ENCODE data around the gene SERP2.

DNA sequence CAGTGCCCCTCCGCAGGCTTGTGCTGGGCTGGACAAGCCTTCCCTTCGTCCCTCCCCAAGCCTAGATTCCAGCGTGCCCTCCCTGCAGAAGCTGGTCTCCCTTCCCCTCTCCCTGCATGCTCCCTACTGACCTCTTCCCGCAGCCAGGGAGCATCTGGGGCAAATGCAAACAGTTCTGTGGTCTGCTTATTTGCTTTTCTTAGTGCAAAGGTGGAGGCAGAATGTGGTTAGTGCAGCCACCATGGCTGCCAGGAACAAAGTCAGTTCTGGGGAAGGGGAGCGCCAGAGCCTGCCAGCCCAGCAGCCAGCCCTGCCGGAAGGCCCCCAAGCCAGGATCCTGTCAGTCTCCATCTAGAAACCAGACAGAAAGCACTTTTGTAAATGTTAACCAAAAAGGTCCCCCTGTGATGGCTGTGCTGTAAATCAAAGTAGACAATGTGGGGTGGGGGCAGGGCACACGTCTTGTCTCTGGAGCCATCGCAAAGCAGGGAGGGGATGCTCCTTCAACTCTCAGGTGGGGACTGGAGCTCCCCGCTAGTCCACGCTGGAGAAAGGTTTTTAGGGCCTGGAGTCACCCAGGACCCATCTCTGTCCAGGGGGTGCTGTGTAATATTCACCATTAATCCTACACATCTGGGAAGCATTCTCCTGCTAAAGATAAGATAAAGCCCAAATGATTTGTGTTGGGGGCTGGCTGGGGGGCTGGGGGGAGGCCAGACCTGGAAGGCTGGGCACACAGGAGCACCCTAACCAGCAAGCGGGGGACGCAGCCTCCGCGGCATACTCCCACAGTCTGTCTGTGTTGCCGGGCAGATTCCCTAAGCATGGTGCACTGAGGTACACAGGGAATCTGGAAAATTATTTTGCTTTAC is 30.9 kb downstream of the SERP2 start:
- TF ChIP-seq RFX5 (IDR thresholded peaks at IDR 0.05; ENCODE audit: low read depth, low read length): no peak
- TF ChIP-seq TCF7L2 (IDR thresholded peaks at IDR 0.05; ENCODE audit: low read depth, low read length): no peak
- TF ChIP-seq, protein P1, sequence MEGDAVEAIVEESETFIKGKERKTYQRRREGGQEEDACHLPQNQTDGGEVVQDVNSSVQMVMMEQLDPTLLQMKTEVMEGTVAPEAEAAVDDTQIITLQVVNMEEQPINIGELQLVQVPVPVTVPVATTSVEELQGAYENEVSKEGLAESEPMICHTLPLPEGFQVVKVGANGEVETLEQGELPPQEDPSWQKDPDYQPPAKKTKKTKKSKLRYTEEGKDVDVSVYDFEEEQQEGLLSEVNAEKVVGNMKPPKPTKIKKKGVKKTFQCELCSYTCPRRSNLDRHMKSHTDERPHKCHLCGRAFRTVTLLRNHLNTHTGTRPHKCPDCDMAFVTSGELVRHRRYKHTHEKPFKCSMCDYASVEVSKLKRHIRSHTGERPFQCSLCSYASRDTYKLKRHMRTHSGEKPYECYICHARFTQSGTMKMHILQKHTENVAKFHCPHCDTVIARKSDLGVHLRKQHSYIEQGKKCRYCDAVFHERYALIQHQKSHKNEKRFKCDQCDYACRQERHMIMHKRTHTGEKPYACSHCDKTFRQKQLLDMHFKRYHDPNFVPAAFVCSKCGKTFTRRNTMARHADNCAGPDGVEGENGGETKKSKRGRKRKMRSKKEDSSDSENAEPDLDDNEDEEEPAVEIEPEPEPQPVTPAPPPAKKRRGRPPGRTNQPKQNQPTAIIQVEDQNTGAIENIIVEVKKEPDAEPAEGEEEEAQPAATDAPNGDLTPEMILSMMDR (IDR thresholded peaks at IDR 0.05 in 2 of 3, conservative IDR thresholded peaks at IDR 0.05 in 1 of 3; ENCODE audit: insufficient read depth in 2 of 3, low read depth in 1 of 3, low read length in 3 of 3): no peak
- no peak for TF ChIP-seq CEBPB (tag; IDR thresholded peaks at IDR 0.05)
- no peak for TF ChIP-seq CBX5 (IDR thresholded peaks at IDR 0.05; ENCODE audit: borderline replicate concordance, low read depth)
- TF ChIP-seq EGR1 (conservative IDR thresholded peaks at IDR 0.05): no peak
- TF ChIP-seq TRIM28 (IDR thresholded peaks at IDR 0.05): no peak
- TF ChIP-seq PTBP1 (IDR thresholded peaks at IDR 0.05; ENCODE audit: low read depth, low read length): no peak
- TF ChIP-seq EZH2 (IDR thresholded peaks at IDR 0.05; ENCODE audit: borderline replicate concordance, low read depth, low read length): no peak
- TF ChIP-seq RAD21 (CRISPR knock-in tag; conservative IDR thresholded peaks at IDR 0.05 in 1 of 2, IDR thresholded peaks at IDR 0.05 in 1 of 2): no peak

All from K562 (cell line).